Esophagus muscularis mucosa (tissue), 4 donors: ENCODE measurements around the gene ILRUN.

Experiments
- CTCF ChIP-seq, 3 experiments: fragments of 200-600 bp in 2 of 3; fragments of 450-650 bp in 1 of 3; sonication (generic) in 2 of 3; IDR thresholded peaks; one replicate each; pipeline ENCODE4 v1.5.1; 2017 to 2019; ENCODE audit warnings: antibody characterized with exemption in 3 of 3, mild to moderate bottlenecking in 2 of 3, moderate library complexity in 1 of 3
- EP300 ChIP-seq: sonication (generic); formaldehyde crosslinking; IDR thresholded peaks from one replicate; pipeline ENCODE4 v1.6.1; 2017; ENCODE audit warnings: antibody characterized with exemption
- POLR2A ChIP-seq: fragments of 450-650 bp; IDR thresholded peaks from one replicate; pipeline ENCODE4 v1.6.1; 2017; ENCODE audit warnings: antibody characterized with exemption, moderate library complexity, mild to moderate bottlenecking, low read depth
- POLR2AphosphoS5 ChIP-seq, 2 donors: sonication (generic); formaldehyde crosslinking; IDR thresholded peaks; one replicate each; pipeline ENCODE4 v1.6.1; 2017; ENCODE audit warnings: antibody characterized with exemption in 2 of 2

GRCh38 chr6:34673064-34673463, 23.5 kb downstream of the ILRUN start:
- TF ChIP-seq CTCF (IDR thresholded peaks at IDR 0.05) (no peak), POLR2A (no peak), POLR2AphosphoS5 (IDR thresholded peaks at IDR 0.05) (no peak), EP300 (no peak)
